Right kidney (tissue), 1 donor: Measurements from ENCODE around the gene THSD4.
"Not testable (repeated sequence)": the region's sequence is repeated elsewhere in the genome, so short reads cannot be mapped to it uniquely, and the experiment has no call there.

Source experiments
- DNase-seq: peaks from one replicate; pipeline ENCODE4 v3.0.0-alpha.2; 2016

THSD4 gene

GRCh38 chr15:71149646-71150557 is 34.6 kb downstream of the THSD4 start:
- DNase-seq = no peak

GRCh38 chr15:71151081-71151480 is 35.8 kb downstream of the THSD4 start:
- DNase-seq = no peak

- no peak for DNase-seq
Measured at GRCh38 chr15:71152542-71152941, 37.3 kb downstream of the THSD4 start.

- DNase-seq = no peak
Measured at GRCh38 chr15:71153823-71154524, 38.7 kb downstream of the THSD4 start.

GRCh38 chr15:71154607-71155200 is 39.4 kb downstream of the THSD4 start:
- no peak for DNase-seq

GRCh38 chr15:71155534-71155933 is 40.3 kb downstream of the THSD4 start:
- DNase-seq = no peak

- DNase-seq = no peak
Measured at GRCh38 chr15:71160976-71161375, 45.7 kb downstream of the THSD4 start.

GRCh38 chr15:71162309-71162708 is 47.0 kb downstream of the THSD4 start:
- no peak for DNase-seq

GRCh38 chr15:71164606-71165005 is 49.3 kb downstream of the THSD4 start:
- not testable (repeated sequence) for DNase-seq

GRCh38 chr15:71167445-71168165 is 52.3 kb downstream of the THSD4 start:
- DNase-seq = no peak

GRCh38 chr15:71168166-71168834 is 53.0 kb downstream of the THSD4 start:
- no peak for DNase-seq

- no peak for DNase-seq
Measured at GRCh38 chr15:71170163-71170562, 54.9 kb downstream of the THSD4 start.

- no peak for DNase-seq
Measured at GRCh38 chr15:71171195-71171594, 55.9 kb downstream of the THSD4 start.

- DNase-seq = not testable (repeated sequence)
Measured at GRCh38 chr15:71174360-71174759, 59.1 kb downstream of the THSD4 start.

- DNase-seq = no peak
Measured at GRCh38 chr15:71180986-71181853, 65.9 kb downstream of the THSD4 start.

GRCh38 chr15:71182522-71182921 is 67.3 kb downstream of the THSD4 start:
- DNase-seq = no peak

- no peak for DNase-seq
Measured at GRCh38 chr15:71183063-71183462, 67.8 kb downstream of the THSD4 start.

GRCh38 chr15:71185706-71186105 is 70.4 kb downstream of the THSD4 start:
- no peak for DNase-seq

GRCh38 chr15:71186267-71186666 is 71.0 kb downstream of the THSD4 start:
- DNase-seq = no peak

GRCh38 chr15:71187078-71187477 is 71.8 kb downstream of the THSD4 start:
- DNase-seq = no peak

- no peak for DNase-seq
Measured at GRCh38 chr15:71187526-71187925, 72.3 kb downstream of the THSD4 start.
